GM20000 (cell line): ENCODE results near the gene SPATA17.

Experiments used
- DNase-seq: peaks from one replicate; pipeline ENCODE4 v3.0.0; 2012; ENCODE audit warnings: low spot score
- CTCF ChIP-seq: IDR thresholded peaks from 2 replicates; pipeline ENCODE4 v1.5.1; 2012; ENCODE audit warnings: mild to moderate bottlenecking, control low read depth; ENCODE audit errors: extremely low read depth, missing control alignments

SPATA17 gene

GRCh38 chr1:217876401-217876800 lies 245.3 kb downstream of the SPATA17 start:
- no peak for TF ChIP-seq CTCF
- no peak for DNase-seq

- TF ChIP-seq CTCF = no peak
- DNase-seq = no peak
Observed at GRCh38 chr1:217876896-217877295, 245.8 kb downstream of the SPATA17 start.

- TF ChIP-seq CTCF = no peak
- no peak for DNase-seq
Observed at GRCh38 chr1:217881131-217881543, 250.0 kb downstream of the SPATA17 start.

- no peak for TF ChIP-seq CTCF
- no peak for DNase-seq
Observed at GRCh38 chr1:217881607-217882332, 250.6 kb downstream of the SPATA17 start.

- TF ChIP-seq CTCF = no peak
- no peak for DNase-seq
Observed at GRCh38 chr1:217885181-217885580, 254.0 kb downstream of the SPATA17 start.

- no peak for DNase-seq
- TF ChIP-seq CTCF = no peak
Observed at GRCh38 chr1:217888328-217888727, 257.2 kb downstream of the SPATA17 start.

- no peak for DNase-seq
- no peak for TF ChIP-seq CTCF
Observed at GRCh38 chr1:217889401-217889800, 258.3 kb downstream of the SPATA17 start.
